Measurements from ENCODE around the gene TRMT10B.
"Not testable (repeated sequence)": the region's sequence is repeated elsewhere in the genome, so short reads cannot be mapped to it uniquely, and the experiment has no call there.

TRMT10B gene

GRCh38 chr9:37749129-37749528 is 4.5 kb upstream of the TRMT10B start:
- in situ Hi-C loops (cut with MboI; ENCODE audit: low sequenced_read_pairs): no loop called here

DNA sequence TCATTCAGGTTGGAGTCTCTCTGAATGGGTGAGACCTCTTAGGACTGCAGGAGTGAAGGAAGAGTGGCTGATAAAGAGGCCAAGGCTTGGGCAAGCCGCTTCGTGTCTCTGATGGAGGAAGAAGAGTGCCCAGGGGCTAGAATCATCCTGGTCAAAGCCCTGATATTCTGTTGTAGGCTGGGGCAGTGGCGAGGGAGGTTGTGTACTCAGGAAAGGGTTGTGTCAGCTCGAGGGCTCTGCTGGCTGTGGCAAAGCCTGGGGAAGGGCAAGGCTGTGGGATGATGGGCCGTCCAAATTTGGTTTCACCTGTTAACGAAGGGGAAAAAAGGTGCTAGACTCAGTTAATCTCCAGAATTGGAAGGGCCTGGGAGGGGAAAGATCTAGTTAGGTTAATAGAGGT is 2.4 kb upstream of the TRMT10B start:
- in situ Hi-C loops (cut with MboI; ENCODE audit: low sequenced_read_pairs): no loop called here

DNA sequence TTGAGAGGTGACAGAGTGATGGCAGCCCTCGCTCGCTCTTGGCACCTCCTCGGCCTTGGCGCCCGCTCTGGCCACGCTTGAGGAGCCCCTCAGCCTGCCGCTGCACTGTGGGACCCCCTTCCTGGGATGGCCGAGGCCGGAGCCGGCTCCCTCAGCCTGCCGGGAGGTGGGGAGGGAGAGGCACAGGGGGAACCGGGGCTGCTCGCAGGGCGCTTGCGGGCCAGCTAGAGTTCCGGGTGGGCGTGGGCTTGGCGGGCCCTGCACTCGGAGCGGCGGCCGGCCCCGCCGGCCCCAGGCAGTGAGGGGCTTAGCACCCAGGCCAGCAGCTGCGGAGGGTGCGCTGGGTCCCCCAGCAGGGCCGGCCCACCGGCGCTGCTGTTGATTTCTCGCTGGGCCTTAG is 1.9 kb upstream of the TRMT10B start:
- in situ Hi-C loops (cut with MboI; ENCODE audit: low sequenced_read_pairs): not testable (repeated sequence)

GRCh38 chr9:37752112-37752511 is 1.5 kb upstream of the TRMT10B start:
- in situ Hi-C loops (cut with MboI; ENCODE audit: low sequenced_read_pairs): not testable (repeated sequence)

GRCh38 chr9:37752642-37753488 is 740 bp upstream of the TRMT10B start:
- in situ Hi-C loops (cut with MboI; ENCODE audit: low sequenced_read_pairs): no loop called here

GRCh38 chr9:37758747-37759146 is 5.1 kb downstream of the TRMT10B start:
- in situ Hi-C loops (cut with MboI; ENCODE audit: low sequenced_read_pairs): no loop called here

DNA sequence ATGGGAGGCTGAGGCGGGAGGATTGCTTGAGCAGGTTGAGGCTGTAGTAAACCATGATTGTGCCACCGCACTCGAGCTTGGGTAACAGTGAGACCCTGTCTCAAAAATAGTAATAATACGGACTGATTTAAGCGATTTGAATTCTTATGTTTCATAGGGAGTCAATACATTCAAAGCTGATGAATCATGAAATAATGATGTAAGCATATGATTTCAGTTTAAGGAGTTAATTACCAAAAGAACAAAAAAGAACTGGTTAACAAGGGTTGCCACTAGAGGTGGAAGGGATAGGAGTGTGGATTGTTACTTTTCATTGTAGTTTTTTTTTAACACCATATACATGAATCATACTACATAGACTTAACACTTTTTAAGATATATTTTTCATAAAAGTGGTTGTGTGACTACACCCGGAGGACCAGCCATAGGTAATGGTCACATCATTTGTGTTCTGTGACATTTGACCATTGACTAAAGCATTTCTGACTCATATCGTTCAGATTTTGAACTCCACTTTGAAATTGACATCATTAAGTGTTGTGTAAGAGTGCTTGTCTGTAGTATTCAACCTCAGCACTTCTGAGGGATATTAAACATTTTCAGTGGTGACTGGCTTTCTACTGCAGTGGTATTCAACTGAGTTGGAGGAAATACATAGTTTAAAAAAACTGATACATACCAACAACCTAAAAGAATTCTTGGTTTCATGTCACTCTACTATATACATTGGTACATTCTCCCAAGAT is 7.0 kb downstream of the TRMT10B start:
- in situ Hi-C loops (cut with MboI; ENCODE audit: low sequenced_read_pairs): no loop called here

DNA sequence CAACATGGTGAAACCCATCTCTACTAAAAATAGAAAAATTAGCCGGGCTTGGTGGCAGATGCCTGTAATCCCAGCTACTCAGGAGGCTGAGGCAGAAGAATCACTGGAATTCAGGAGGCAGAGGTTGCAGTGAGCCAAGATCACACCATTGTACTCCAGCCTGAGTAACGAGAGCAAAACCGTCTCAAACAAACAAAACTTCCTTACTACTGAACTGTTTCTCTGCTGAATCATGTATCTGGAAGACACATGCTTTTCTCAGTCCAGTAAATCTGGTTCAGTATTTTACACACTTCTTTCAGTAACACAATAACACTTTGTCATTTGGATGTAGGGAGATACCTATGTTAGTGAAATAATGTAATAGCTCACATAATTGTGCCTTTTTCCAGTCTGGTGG is 7.9 kb downstream of the TRMT10B start:
- in situ Hi-C loops (cut with MboI; ENCODE audit: low sequenced_read_pairs): no loop called here

DNA sequence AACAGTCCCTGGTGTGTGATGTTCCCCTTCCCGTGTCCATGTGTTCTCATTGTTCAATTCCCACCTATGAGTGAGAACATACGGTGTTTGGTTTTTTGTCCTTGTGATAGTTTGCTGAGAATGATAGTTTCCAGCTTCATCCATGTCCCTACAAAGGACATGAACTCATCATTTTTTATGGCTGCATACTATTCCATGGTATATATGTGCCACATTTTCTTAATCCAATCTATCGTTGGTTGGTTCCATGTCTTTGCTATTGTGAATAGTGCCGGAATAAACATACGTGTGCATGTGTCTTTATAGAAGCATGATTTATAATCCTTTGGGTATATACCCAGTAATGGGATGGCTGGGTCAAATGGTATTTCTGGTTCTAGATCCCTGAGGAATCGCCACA is 11.7 kb downstream of the TRMT10B start:
- in situ Hi-C loops (cut with MboI; ENCODE audit: low sequenced_read_pairs): not testable (repeated sequence)

- in situ Hi-C loops (cut with MboI; ENCODE audit: low sequenced_read_pairs): no loop called here
Measured at GRCh38 chr9:37769306-37769705, 15.7 kb downstream of the TRMT10B start.

DNA sequence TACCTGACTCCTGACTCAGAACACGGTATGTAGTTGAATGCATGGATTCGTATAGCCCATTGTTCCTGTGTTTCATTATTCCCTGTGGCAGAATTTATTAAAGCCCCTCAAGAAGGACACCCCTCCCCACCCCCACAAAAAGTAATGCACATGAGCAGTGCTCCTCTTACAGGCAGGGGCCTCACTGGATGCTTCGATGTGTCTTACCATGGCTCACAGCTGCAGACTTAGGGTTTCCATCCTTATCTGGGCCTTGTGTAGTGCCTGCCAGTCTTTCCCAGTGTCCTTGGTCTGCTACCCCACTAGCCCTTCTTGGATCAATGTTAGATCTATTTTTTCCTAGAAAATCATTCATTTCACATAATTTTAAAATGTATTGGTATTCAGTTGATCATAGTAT is 16.4 kb downstream of the TRMT10B start:
- in situ Hi-C loops (cut with MboI; ENCODE audit: low sequenced_read_pairs): no loop called here

DNA sequence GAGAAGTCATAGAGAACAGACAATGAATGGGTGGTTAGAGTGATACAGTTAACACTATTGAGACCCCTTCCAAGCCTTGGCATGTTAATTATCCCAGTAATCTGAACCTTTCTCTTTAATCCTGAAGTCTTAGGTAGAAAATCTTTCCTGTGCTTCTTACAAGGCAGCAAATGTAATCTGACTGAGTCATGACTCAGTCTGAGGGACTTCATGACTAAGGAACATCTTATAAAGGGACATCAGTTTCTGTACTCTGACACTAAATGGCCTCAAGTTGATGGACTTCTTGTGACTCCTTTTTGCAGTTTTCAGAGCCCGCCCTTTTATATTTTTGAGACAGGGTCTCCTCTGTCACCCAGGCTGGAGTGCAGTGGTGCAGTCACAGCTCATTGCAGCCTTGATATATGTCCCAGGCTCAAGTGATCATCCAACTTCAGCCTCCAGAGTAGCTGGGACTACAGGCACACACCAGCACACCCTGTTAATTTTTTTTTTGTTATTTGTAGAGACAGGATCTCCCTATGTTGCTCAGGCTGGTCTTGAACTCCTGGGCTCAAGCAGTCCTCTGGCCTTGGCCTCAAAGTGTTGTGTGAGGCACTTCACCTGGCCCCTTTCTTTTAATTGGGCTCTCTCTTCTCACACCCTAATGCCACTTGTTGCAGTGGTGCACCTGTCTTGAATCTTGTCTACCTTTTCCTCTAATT is 21.8 kb downstream of the TRMT10B start:
- in situ Hi-C loops (cut with MboI; ENCODE audit: low sequenced_read_pairs): no loop called here

GRCh38 chr9:37776328-37776727 is 22.7 kb downstream of the TRMT10B start:
- in situ Hi-C loops (cut with MboI; ENCODE audit: low sequenced_read_pairs): no loop called here

DNA sequence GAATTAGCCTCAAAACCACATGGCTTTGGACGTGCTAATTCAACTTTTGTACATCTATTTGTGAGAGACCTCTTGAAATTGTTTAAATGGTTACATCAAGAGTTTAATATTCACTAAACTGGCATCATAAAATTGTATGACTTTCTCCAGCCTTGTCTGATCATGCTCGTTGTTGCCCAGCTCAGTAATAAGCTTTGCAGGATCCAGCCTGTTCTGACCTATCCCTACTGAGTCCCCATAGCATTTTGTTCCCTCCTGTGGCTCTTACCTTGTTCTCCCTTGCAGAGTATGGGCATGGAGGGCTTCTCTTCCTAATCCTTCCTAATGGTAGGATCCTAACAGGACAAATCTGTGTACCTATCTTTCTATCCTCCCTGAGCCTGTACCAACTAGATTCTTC is 24.9 kb downstream of the TRMT10B start:
- in situ Hi-C loops (cut with MboI; ENCODE audit: low sequenced_read_pairs): no loop called here

DNA sequence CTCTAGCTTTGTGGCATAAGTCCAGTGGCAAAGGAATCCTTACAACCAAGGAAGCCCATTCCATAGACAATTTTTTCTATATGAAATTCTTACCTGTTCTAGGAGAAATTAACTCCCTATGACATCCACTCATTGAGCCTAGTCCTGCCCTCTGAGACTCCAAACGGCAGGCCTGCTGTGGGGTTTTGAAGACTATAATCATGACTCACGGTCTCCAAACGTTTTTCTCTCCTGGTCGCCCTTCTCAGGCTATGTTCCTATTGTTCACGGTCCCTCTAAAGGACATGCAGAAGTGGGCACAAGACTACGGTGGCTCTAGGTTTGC is 30.6 kb downstream of the TRMT10B start:
- in situ Hi-C loops (cut with MboI; ENCODE audit: low sequenced_read_pairs): no loop called here

GRCh38 chr9:37784616-37785483 is 31.2 kb downstream of the TRMT10B start, which contains the start of gene EXOSC3:
TSS of gene EXOSC3 (minus strand) at chr9:37785064. CDS start at chr9:37785044, 20 bp downstream.
- in situ Hi-C loops (cut with MboI; ENCODE audit: low sequenced_read_pairs): no loop called here

- in situ Hi-C loops (cut with MboI; ENCODE audit: low sequenced_read_pairs): no loop called here
Measured at GRCh38 chr9:37787059-37787458, 33.5 kb downstream of the TRMT10B start.

- in situ Hi-C loops (cut with MboI; ENCODE audit: low sequenced_read_pairs): no loop called here
Measured at GRCh38 chr9:37788332-37788731, 34.7 kb downstream of the TRMT10B start.

DNA sequence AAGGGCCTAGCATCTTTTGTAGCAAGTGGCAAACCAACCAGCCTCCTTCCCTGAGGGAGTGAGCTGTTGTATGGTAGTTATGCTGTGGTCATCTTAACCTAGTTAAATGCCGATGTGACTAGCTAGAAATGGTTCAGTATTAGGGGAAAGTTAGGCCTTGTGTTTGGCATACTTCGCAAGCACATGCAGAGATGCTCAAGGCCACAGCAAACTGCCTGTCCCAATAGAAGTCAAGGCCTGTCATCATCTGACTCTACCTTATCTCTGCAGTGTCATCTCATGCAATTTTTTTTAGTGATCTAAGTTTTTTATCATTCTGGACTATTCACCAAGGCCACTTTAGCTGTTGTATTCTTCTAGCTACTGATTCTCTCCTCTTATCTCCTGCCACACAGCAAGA is 36.5 kb downstream of the TRMT10B start:
- in situ Hi-C loops (cut with MboI; ENCODE audit: low sequenced_read_pairs): no loop called here

DNA sequence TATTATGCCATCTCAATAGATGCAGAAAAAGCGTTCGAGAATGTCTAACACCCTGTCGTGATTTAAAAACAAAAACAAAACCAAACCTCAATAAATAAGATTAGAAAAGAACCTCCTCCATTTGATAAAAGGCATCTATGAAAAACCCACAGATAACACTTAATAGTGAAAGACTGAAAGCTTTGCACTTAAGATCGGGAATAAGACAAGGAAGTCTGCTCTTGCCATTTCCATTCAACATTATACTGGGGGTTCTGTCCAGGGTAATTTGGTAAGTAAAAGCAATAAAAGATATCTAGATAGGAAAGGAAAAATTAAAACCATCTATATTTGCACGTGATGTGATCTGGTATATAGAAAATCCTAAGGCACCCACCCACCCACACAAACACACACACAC is 38.5 kb downstream of the TRMT10B start:
- in situ Hi-C loops (cut with MboI; ENCODE audit: low sequenced_read_pairs): no loop called here

DNA sequence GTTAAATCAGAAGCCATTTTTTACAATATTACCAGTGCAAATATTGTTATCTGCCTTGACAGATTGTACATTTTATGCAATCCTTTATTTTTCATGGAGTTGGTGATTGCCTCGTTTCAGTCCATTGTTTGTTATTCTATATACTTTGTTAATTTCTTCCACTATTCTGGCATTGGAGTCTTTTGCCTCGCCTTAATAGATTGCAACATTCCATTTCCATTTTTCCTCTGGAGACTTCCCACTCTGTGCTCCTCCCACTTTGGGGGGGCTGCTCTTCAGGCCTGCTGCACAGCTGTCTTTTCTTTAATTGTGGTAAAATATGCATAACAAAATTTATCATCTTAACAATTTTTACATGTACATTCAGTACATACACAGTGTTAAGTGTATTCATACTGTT is 42.6 kb downstream of the TRMT10B start:
- in situ Hi-C loops (cut with MboI; ENCODE audit: low sequenced_read_pairs): no loop called here

Measured in hTERT RPE-1 (cell line).